MM.1S (cell line): ENCODE measurements around the gene IFI27L2.

Experiments used
- EZH2 ChIP-seq: fragments of 300-600 bp; sonication (generic); optimal IDR thresholded peaks from 2 replicates; pipeline ENCODE3; 2017; ENCODE audit warnings: low read depth, mild to moderate bottlenecking, antibody characterized with exemption, low read length, mixed read lengths
- TF ChIP-seq, protein P1 (sequence below): fragments of 300-600 bp; sonication (generic); IDR thresholded peaks from 2 replicates; pipeline ENCODE4 v1.5.1; 2016; ENCODE audit warnings: antibody characterized with exemption, low read length, mixed read lengths

DNA sequence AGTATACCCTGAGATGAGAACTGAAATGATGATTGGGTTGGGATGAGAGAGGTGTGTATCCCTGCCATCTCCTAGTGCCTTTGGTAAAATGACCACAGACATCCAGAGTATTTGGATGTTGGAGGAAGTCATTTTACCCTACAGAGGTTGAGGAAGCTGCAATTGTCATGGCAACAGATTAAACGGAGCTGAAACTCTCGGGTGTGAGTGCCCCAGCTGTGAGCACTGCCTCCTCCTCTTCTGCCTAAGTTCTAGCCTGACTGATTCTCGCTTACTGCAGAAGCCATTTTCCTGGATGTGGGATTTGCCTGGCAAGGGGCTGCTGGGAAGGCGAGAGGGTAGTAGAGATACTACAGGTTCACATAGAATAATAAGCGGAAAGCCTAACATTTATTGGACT, 34.4 kb upstream of the IFI27L2 start:
- TF ChIP-seq, protein P1, sequence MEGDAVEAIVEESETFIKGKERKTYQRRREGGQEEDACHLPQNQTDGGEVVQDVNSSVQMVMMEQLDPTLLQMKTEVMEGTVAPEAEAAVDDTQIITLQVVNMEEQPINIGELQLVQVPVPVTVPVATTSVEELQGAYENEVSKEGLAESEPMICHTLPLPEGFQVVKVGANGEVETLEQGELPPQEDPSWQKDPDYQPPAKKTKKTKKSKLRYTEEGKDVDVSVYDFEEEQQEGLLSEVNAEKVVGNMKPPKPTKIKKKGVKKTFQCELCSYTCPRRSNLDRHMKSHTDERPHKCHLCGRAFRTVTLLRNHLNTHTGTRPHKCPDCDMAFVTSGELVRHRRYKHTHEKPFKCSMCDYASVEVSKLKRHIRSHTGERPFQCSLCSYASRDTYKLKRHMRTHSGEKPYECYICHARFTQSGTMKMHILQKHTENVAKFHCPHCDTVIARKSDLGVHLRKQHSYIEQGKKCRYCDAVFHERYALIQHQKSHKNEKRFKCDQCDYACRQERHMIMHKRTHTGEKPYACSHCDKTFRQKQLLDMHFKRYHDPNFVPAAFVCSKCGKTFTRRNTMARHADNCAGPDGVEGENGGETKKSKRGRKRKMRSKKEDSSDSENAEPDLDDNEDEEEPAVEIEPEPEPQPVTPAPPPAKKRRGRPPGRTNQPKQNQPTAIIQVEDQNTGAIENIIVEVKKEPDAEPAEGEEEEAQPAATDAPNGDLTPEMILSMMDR: no peak
- no peak for TF ChIP-seq EZH2
